HT-29 (cell line): ENCODE results near the gene IFITM10. TPM values are rescaled to one million over a fixed set of nuclear protein-coding genes. Genes with fewer than 3 reads are reported as not detected.

Source experiments
- DNase-seq: peaks from one replicate; pipeline ENCODE4 v3.0.0-alpha.2; 2015; ENCODE audit warnings: low spot score
- total RNA-seq: library from RNA; depleted of rRNA; stranded (reverse); fragments of >200 nt; shearing (Covaris generic); gene quantifications from 2 replicates; pipeline ENCODE4 v1.2.3, GENCODE V29; 2014

IFITM10 gene
- total RNA-seq, 1 experiment from 2014 or later = 4.1 TPM

DNA sequence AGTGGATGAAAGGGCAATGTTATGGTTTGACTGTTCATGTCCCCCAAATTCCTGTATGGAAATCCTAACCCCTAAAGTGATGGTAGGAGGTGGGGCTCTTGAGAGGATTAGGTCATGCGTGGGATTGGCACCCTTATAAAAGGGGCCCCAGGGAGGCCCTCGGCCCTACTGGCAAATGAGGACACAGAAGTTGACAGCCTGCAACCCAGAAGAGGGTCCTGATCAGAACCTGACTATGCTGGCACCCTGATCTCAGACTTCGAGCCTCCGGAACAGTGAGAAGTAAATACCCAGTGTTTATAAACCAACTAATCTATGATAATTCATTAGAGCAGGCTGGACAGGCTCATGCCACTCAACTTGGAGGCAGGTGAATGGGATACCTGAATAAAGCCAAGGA, 8.7 kb downstream of the IFITM10 start:
- DNase-seq = no peak

DNA sequence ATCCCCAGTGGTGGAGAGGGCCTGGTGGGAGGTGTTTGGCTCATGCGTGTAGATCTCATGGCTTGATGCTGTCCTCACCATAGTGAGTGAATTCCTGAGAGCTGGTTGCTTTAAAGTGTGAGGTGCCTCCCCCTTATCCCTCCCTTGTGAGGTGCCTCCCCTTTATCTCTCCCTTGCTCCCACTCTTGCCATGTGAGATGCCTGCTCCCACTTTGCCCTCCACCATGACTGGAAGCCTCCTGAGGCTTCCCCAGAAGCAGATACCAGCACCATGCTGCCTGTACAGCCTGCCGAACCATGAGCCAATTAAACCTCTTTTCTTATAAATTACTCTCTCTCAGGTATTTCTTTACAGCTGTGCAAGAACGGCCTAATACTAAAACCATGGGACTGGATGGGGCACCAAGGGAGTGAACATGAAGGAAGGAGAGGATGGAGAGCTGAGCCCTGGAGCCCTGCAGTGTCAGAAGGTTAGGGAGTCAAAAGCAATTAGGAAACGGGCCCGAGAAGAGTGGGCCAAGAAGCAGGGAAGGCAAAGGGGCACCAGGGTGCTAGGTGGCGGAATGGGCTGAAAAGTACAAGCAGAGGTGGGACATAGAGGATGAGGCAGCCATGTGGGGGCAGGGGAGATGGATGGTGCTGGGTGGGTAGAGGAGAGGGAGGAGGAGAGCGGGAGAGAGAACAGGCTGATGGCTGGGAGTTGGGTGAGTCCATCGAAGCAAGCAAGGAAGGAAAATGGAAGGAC, 9.4 kb downstream of the IFITM10 start:
- no peak for DNase-seq

DNA sequence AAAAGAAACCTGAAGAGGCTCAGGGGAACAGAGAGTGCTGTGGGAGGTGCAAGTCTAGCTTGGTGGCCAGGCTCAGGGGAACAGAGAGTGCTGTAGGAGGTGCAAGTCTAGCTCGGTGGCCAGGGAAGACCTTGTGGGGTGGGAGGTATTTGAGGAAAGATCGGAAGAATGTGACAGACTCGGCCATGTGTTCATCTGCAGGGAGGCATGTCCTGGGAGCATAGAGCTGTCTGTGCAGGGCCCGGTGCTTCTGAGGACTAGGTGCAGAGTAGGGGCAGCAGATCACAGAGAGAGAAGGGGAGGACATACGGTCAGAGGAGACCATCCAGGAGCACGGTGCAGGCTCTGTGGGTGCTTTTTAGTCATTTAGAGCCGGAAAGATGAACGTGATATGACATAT, 10.8 kb downstream of the IFITM10 start:
- DNase-seq = no peak

DNA sequence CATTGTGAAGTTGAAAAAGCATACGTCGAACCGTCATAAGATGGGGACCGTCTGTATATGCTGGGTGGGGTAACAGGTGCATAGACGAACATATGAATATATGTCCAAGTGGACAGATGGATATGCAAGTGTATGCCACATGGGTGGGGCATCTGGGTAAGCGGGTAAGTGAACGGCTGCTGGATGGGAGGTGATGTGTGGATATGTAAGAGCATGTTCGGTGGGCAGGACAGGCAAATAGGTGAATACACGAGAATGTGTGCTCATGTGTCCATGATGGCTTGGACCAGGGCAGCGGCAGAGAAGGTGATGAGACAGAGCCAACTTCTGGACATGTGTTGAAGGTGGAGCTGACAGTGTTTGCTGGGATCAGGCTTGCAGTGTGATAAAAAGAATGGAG, 12.0 kb downstream of the IFITM10 start:
- DNase-seq = no peak

DNA sequence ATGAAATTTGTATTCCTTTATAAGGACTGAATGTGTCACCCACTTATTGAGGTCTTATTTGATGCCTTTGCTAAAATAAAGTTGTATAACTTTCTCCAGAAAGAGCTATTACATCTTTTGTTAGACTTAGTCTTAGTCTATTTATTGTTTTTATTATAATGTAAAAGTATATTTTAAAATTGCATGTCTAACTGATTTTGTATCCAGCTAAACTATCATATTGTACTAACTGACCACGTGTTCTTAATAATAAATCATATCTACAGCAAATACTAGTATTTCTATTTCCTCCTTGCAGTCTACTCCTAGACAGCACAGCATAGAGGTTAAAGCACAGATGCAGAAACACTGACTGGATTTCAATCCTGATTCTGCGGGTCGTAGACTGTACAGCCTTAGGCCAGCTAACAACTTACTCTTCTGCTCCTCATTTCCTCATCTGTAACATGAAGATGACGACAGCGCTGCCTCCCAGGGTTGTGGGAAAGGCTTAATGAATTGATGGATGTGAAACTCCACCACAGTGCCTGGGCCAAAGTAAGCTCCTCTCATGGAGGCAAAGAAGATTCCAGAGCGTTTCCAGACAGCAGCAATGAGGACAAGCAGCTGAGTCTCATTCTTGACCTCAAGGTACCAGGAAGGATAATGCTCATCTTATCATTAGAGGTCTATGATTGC, 13.2 kb downstream of the IFITM10 start:
- no peak for DNase-seq

DNA sequence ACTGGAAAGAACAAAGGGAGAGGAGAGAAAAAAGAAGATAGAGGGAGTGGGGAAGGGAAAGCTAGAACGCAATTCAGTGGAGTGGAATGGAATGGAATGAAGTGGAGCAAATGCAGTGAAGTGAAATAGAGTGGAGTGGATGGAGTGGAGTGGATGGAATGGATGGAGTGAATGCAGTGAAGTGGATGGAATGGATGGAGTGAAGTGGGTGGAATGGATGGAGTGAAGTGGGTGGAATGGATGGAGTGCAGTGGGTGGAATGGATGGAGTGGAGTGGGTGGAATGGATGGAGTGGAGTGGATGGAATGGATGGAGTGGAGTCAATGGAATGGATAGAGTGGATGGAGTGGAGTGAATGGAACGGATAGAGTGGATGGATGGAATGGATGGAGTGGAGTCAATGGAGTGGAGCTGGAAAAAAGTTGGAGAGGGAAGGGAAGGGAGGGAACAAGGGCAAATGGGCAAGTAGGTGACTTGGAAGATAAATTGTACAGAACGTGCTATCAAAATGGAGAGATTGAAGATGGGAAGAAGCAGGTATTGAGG, 13.9 kb downstream of the IFITM10 start:
- no peak for DNase-seq

DNA sequence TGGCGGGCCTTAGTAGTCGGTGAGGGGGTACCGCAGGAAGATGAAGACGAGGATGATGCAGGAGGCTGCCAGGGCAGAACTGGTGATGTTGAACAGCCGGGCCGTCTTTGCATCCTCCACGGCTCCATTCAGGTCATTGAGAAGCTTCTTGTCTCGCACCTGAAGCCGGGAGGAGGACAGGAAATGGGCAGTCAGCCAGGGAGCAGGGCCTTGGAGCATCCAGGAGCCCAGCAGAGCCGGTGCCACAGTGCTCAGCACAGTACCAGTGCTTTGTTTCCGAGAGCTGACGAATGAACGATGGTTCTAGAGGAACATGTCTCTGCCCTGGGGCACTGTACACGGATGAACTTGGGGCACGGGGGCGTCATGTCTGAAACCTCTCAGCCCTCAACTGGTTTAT, 15.1 kb downstream of the IFITM10 start:
- no peak for DNase-seq

DNA sequence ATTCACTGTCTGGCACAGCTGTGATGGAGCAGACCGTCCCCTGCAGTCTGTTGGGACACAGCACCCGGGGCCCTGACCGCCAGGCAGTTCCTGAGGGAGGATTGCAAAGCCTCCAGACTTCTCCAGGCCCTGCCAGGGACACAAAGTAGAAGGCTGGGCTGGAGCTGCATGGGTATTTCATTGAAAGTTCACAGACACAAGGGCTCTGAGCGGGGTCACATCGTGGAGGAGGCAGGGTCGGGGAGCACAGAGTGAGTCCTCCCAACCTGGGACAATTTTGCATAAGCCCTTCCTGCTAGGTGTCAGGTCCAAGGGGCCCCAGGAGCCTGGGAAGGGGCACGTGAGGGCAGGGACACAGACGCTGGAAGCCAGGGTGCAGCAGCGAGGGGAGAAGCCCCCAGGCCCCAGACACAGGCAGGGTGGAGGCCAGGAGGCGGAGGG, 15.7 kb downstream of the IFITM10 start:
- no peak for DNase-seq

DNA sequence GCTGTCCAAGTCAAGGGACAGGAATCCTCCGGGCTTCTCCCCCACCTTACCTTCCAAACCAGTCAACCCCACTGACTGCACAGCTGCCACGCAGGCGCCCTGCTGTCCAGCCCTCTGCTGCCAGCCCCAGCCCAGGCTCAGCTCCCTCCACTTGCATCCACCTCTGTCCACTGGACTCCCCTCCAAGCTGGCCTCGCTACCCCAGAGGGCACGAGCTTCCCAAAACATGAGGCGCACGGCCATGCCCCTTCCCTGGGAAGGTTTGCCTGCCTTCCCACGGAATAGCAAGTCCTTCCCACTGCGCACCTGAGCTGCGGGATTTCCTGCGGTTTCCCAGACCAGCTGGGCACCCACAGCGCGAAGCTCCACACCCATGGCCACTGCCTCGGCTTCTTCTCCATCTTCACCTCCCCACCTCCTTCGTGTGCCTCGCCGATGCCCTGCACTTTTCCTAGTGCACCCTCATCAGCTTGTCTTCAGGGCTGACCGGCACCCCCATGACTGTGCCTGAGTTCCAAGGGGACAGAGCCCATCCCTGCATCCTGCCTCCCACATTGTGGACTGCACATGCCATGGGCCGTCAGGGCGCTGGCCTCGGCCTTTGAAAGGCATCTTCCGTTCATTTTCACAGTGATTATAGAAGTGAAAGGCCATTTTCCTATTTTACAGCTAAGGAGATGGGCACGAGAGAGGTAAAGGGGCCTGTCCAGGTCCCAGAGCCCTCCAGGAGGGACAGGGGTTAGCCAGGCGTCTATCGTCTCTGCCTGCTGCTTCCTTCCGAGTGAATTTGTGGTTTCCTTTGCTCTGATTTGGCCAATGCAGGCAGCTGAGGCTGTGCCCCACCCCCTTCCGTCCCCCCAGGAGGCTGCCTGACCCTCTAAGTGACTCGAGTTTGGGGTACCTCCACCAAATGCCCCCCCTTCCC, 16.4 kb downstream of the IFITM10 start:
- no peak for DNase-seq

DNA sequence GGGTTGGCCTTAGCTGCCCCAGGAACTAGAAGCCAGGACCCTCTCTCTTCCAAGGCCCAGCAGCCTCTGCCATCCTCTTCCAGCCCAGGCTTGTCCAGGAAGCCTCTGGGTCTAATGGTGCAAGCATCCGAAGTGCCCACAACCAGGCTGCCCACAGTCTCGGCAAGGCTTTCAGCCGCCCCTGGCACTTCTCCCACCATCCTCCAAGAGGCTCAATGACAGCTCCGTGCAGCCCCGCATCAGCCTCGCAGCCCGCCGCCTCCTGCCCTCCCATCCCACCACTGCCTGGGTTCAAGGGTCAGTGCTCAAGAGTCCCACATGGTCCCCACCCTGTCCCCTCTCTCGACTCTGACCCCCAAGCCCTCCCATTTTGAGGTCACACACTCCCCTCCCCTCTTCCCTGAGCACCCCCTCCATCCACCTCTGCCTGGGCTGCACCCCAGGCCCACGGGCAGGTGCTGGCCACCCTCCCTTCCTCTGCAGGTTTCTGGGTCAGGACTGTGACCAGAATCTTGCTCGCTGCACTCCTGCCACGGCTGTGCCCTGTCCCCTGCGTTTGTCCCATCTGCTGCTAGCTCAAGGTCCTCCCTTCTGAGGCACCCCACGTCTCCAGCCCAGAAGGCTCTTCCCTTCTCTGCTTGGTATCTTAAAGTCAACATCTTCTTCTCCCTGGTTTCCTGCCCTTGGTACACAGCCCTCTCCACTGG, 17.2 kb downstream of the IFITM10 start:
- DNase-seq = no peak

DNA sequence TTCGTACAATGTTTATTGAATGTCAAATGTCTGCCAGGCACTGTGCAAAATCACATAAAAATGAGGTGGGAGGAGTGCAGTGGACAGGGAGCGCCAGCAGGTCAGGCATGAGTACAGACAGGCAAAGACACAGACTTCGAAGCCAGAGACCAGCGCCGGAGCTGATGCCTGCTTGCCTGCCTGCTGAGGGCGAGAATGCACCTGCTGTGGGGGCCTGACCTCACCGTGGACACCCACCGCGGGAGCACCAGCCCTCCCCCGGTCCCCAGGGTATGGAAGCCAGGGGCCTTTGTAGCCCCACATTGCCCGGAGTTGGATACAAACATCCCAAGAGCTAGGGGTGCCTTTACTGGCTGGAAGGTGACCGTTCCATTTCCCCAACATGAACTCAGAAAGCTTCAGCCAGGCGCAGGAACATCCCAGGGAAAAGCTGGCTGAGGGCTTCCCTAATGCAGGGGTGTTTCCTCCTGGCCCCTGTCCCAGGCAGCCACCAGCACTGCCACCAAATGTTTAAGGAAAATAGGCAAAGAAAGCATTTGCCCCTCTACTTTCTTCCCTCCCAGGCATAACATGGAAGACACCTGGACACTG, 17.9 kb downstream of the IFITM10 start:
- DNase-seq = no peak

DNA sequence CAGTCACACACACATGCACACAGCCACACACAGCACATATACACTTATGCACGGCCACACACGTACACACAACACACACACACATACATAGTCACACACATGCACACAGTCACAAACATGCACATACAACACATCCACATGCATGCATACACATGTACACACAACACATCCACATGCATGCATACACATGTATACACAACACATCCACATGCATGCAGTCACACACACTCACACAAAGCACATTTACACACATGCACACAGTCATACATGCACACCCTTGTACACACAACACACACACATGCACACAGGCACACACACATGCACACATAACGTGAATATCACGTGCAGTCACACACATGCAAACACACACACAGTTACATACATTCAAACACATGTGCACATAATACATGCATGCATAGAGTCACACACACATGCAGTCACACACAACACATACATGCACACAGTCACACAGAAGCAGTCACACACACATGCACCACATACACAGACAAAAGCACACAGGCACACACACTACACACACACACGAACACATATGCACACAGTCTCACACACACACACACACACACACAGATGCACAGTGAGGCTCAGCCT, 18.8 kb downstream of the IFITM10 start:
- DNase-seq = no peak

DNA sequence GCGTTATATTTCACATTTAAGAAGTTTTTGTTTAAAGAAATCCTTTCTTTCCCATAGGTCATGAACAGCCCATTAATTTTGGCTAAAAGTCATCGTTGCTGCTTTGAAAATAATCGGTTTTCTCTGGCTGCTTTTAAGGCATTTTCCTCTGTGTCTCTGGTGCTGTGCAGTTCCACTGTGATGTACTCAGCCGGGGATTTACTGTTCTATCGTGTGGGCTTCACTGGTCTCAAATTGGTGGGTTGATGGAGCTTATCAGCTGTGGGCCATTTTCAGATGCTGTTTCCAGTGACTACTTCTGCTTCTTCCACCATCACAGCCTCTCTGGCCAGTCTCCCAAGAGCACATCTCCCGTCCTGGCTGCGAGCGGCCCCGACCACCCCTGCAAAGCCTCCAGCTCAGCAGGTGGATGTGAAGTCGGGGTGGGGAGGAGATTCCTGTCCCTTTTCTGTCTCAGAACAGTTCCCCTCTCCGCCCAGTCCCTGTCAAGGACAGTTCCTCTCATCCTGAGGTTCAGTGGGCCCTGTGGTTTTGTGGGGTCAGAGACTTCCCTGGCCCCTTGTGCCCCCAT, 20.3 kb downstream of the IFITM10 start:
- DNase-seq = no peak

DNA sequence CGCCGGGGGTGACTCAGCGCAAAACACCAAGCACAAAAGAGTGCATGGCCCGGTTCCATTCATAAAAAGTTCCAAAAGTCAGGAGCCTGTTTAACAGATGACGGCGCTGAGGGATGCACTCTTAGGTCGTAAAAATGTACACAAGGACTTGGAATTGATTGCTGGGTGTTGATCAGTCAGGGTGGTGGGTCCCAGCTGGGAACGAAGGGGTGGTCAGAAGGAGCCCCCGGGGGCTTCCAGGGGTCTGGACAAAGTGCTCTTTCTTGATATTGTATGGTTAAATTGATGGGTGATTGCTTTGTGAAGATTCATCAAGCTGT, 20.7 kb downstream of the IFITM10 start:
- no peak for DNase-seq

DNA sequence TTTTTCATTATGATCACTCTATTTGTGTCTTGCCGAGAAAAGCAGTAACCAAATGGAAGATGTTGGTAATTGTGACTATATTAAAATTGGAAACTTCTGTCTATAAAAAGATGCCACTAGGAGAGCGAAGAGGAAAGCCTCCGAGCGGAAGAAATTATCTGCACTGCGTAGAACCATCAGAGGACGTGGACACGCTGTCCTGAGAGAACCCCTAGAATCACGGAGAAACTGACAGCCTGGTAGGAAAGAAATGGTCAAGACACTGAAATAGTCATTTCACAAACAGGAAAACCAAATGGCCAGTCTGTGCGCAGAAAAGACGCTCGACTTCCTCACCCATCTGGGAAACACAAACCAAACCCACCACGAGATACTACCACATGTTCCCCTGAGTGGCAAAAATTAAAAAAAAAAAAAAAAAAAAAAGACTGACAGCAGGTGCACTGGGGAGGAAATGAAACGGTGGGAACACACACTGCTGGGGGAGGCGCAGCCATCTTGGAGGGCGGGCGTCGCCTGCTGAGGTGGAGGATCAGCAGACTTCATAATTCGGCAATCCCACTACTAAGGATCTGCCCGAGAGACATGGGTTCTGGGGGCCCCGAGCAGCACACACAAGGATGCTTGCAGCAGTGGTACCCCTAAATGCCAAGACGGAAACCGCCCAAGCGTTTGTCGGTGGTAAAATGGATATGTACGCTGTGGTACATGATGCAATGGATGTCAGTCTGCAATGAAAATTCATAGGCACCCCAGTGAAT, 21.3 kb downstream of the IFITM10 start:
- DNase-seq = no peak

DNA sequence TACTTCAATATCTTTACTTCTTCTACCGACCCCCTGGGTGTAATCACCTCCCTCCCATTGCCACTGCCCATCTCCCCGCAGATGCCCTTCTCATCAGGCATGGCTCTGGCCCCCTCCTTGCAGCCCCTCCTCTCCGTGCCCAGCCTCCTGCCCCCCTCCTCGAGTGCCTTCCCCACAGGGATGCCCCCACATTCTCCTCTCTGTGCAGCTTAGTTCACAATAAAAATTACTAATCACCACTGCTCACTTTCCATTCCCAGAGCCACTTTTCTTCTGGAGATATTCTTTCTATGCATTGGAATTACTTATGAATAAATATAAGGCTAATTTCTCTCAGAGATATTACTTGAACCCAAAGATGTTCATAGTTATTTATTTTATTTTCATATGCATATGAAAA, 22.1 kb downstream of the IFITM10 start:
- DNase-seq = no peak

DNA sequence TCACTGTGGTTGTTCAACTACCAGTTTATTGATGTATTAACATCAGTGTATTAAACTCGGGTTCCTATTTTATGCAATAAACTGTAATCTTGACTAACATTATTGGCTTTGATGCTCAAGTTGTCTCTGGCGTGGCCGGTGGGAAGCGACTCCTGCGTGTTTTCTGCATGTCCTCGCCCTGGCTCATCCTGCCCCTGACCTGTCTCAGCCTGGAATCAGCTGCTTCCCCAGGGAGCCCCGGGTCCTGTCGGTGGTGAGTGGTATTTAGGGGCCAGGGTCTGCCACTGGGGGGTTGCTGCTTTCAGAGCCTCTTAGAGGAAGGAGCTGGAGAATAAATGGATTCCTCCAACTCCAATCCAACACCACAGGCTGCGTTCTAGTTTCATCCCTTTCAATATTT, 22.5 kb downstream of the IFITM10 start:
- no peak for DNase-seq

DNA sequence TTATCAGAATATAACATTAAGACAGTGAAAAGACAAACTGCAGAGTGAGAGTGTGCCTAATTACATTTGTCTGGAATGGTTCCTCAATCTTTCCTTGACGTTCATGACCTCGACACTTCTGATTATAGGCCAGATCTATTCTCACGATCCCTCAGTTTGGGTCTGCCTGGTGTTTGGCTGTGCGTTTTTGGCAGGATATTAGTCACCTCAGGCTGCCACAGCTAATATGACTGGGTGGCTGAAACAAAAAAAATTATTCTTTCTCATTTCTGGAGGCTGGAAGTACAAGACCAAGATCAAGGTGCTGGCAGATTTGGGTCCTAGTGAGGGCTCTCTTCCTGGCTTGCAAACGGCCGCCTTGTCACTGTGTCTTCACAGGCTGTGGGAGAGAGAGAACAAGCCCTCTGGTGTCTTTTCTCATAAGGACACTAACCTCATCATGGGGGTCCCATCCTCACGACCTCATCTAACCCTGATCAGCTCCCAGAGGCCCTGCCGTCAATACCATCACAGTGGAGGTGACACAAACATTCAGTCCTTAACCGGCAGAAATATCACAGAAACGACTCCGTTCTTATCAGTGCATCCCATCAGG, 23.2 kb downstream of the IFITM10 start:
- no peak for DNase-seq

DNA sequence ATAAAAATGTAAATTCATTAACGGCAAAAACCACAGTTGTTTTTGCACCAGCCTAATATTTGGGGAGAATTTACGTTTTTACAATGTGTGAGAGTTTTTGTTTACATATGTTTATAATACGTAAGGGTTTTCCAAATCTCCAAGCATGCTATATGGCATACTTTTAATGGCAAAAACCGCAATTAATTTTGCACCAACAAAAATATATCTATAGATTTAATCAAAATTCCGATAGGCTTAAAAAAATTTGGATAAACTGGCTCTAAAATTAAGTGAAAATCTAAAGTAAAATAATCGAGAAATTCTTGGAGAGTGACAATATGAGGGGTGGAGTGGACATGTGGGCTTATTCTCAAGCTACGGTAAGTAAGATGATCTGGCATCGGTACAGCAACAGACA, 30.6 kb downstream of the IFITM10 start:
- DNase-seq = no peak
